ENCODE measurements around the gene ZFP91. TPM values are rescaled to one million over a fixed set of nuclear protein-coding genes. Genes with fewer than 3 reads are reported as not detected.

ZFP91 gene
- polyA plus RNA-seq, 2 of the 4 experiments (the other 2 are of a cell fraction): 48.5 to 66.9 TPM

- TF ChIP-seq REST (IDR thresholded peaks at IDR 0.05) (no peak), MAZ (IDR thresholded peaks at IDR 0.05; ENCODE audit: borderline replicate concordance, low read depth, low read length) (no peak), E2F6 (IDR thresholded peaks at IDR 0.05; ENCODE audit: borderline replicate concordance, low read depth) (no peak), JUN (IDR thresholded peaks at IDR 0.05) (no peak), HOXA7 (CRISPR knock-in tag; IDR thresholded peaks at IDR 0.05) (no peak), EP300 (IDR thresholded peaks at IDR 0.05) (no peak), EHF (CRISPR knock-in tag; IDR thresholded peaks at IDR 0.05) (no peak), PBX3 (IDR thresholded peaks at IDR 0.05) (no peak)
These were observed 61.6 kb downstream of the ZFP91 start (continued) for GRCh38 chr11:58640386-58641023.

GRCh38 chr11:58641341-58641740 lies 62.5 kb downstream of the ZFP91 start:
- Histone ChIP-seq H3K27ac (no peak overlapping the region), H3K4me1 (no peaks in the 10 kb centered on the region), H3K9me3 (peaks cover 13% of the 10 kb centered on the region; the same call in 1 of the 3 replicates), H3K4me2 (no peak overlapping the region), H3K4me3 (no peak overlapping the region)
- FAIRE-seq (no peak), DNase-seq (ENCODE audit: low read depth in 1 of 2, low spot score in 1 of 2) (no peak), ATAC-seq (no peak)
- 50% methylated on average over 3 of the region's 3 CpGs for whole genome bisulfite sequencing (ENCODE audit: missing lambda C conversion rate)
- CTCF ChIA-PET: interaction anchor here (0.8 to 1.3 kb wide), 3 partner anchors 11 to 518 kb away, joined by 3 read pairs; no protein-coding TSS in a partner anchor
- POLR2A ChIA-PET: no interaction called here
- TF ChIP-seq USF2 (IDR thresholded peaks at IDR 0.05) (no peak), PHF8 (IDR thresholded peaks at IDR 0.05; ENCODE audit: borderline replicate concordance, low read depth) (no peak), FOSB (CRISPR knock-in tag; IDR thresholded peaks at IDR 0.05) (no peak), HOXB13 (CRISPR knock-in tag; IDR thresholded peaks at IDR 0.05; ENCODE audit: low read depth) (no peak), SMC3 (IDR thresholded peaks at IDR 0.05) (no peak), EP300 (IDR thresholded peaks at IDR 0.05) (no peak), FOSL2 (IDR thresholded peaks at IDR 0.05) (no peak), FOSL2 (CRISPR knock-in tag; IDR thresholded peaks at IDR 0.05) (no peak), EHMT2 (IDR thresholded peaks at IDR 0.05; ENCODE audit: low read depth) (no peak), KDM1A (IDR thresholded peaks at IDR 0.05; ENCODE audit: low read depth) (no peak), CHD4 (IDR thresholded peaks at IDR 0.05; ENCODE audit: borderline replicate concordance) (no peak), CBX8 (IDR thresholded peaks at IDR 0.05) (no peak)
